IMR-90 (cell line): ENCODE data around the gene KIF16B. TPM values are rescaled to one million over a fixed set of nuclear protein-coding genes. Genes with fewer than 3 reads are reported as not detected.

ENCODE experiments used
- ATAC-seq: fragments of 200-7000 bp; cut with Tn5 transposase; 2 replicates; pipeline ENCODE4 v1.9.1; 2020; ENCODE audit warnings: low read depth, mild to moderate bottlenecking, moderate library complexity
- BruUV-seq: library from RNA; stranded (reverse); fragments of 400-500 nt; replicated peaks from 2 replicates; lab custom pipeline; 2021; lab: Mats Ljungman, UMichigan
- CTCF ChIA-PET: fragments of 300-600 bp; formaldehyde crosslinking; extraction: SDS; loops from one replicate; lab custom pipeline; 2021; ENCODE audit warnings: antibody characterized with exemption; lab: Yijun Ruan, JAX
- POLR2A ChIA-PET: fragments of 300-600 bp; sonication (Branson Sonifier 250); formaldehyde crosslinking; loops from one replicate; lab custom pipeline; 2022; ENCODE audit warnings: antibody characterized with exemption; ENCODE audit not compliant: unreplicated experiment; lab: Charles Lee
- DNase-seq: peaks from one replicate; pipeline ENCODE4 v3.0.0; 2013
- H2AFZ ChIP-seq: replicated peaks from 2 replicates; pipeline ENCODE3; 2013; ENCODE audit warnings: low read length, mild to moderate bottlenecking; ENCODE audit not compliant: poor library complexity
- H2AK5ac ChIP-seq: 2 replicates; pipeline ENCODE4 v1.6.1; 2013; ENCODE audit warnings: low read depth, low read length, inconsistent platforms
- H2AK9ac ChIP-seq: replicated peaks from 2 replicates; pipeline ENCODE3; 2013; ENCODE audit warnings: mild to moderate bottlenecking, low read depth, low read length, moderate library complexity; ENCODE audit not compliant: poor library complexity
- H2BK120ac ChIP-seq: 2 replicates; pipeline ENCODE4 v1.6.1; 2013; ENCODE audit warnings: low read depth, low read length, inconsistent platforms
- H2BK15ac ChIP-seq: 3 replicates; pipeline ENCODE4 v1.6.1; 2013; ENCODE audit warnings: low read depth, low read length, inconsistent platforms
- H2BK20ac ChIP-seq: 2 replicates; pipeline ENCODE4 v1.6.1; 2013; ENCODE audit warnings: low read depth, mild to moderate bottlenecking, inconsistent platforms, low read length, moderate library complexity
- H2BK5ac ChIP-seq: 2 replicates; pipeline ENCODE4 v1.6.1; 2013; ENCODE audit warnings: mild to moderate bottlenecking, low read depth, low read length, inconsistent platforms; ENCODE audit not compliant: poor library complexity, severe bottlenecking
- H3K14ac ChIP-seq: replicated peaks from 2 replicates; pipeline ENCODE4 v1.6.1; 2013; ENCODE audit warnings: low read depth, low read length, inconsistent platforms
- H3K18ac ChIP-seq: 2 replicates; pipeline ENCODE4 v1.6.1; 2013; ENCODE audit warnings: low read depth, low read length, control low read depth
- H3K23ac ChIP-seq: 2 replicates; pipeline ENCODE4 v1.6.1; 2013; ENCODE audit warnings: low read depth, low read length, inconsistent platforms
- H3K27ac ChIP-seq: 2 replicates; pipeline ENCODE4 v1.5.1; 2013; ENCODE audit warnings: mild to moderate bottlenecking, control low read depth, low read length; ENCODE audit not compliant: insufficient read depth
- H3K27me3 ChIP-seq: 2 replicates; pipeline ENCODE4 v1.6.1; 2013; ENCODE audit warnings: low read length; ENCODE audit not compliant: control insufficient read depth, insufficient read depth
- H3K36me3 ChIP-seq: 2 replicates; pipeline ENCODE4 v1.6.1; 2013; ENCODE audit warnings: low read length, mixed read lengths; ENCODE audit not compliant: control insufficient read depth, insufficient read depth
- H3K4ac ChIP-seq: 2 replicates; pipeline ENCODE4 v1.6.1; 2013; ENCODE audit warnings: low read depth, low read length, inconsistent platforms
- H3K4me1 ChIP-seq: 2 replicates; pipeline ENCODE4 v1.6.1; 2013; ENCODE audit warnings: low read length, mixed read lengths; ENCODE audit not compliant: control insufficient read depth, insufficient read depth
- H3K4me2 ChIP-seq: 2 replicates; pipeline ENCODE4 v1.6.1; 2013; ENCODE audit warnings: low read depth, mild to moderate bottlenecking, control low read depth, low read length, moderate library complexity
- H3K4me3 ChIP-seq: 2 replicates; pipeline ENCODE4 v1.5.1; 2013; ENCODE audit warnings: low read depth, mild to moderate bottlenecking, control low read depth, low read length, moderate library complexity; ENCODE audit not compliant: insufficient read depth
- H3K56ac ChIP-seq: 2 replicates; pipeline ENCODE4 v1.6.1; 2013; ENCODE audit warnings: low read length, inconsistent platforms; ENCODE audit not compliant: insufficient read depth; ENCODE audit errors: extremely low read depth
- H3K79me1 ChIP-seq, 2 experiments: 2 replicates each; pipeline ENCODE4 v1.6.1; 2013; ENCODE audit warnings: low read length in 2 of 2, inconsistent platforms in 1 of 2, low read depth in 1 of 2
- H3K9ac ChIP-seq: 2 replicates; pipeline ENCODE4 v1.6.1; 2013; ENCODE audit warnings: low read depth, low read length, control low read depth
- H3K9me1 ChIP-seq: 2 replicates; pipeline ENCODE4 v1.6.1; 2013; ENCODE audit warnings: low read length, inconsistent platforms; ENCODE audit not compliant: insufficient read depth
- H3K9me3 ChIP-seq: 2 replicates; pipeline ENCODE4 v1.6.1; 2013; ENCODE audit warnings: low read length; ENCODE audit not compliant: control insufficient read depth, insufficient read depth
- H4K20me1 ChIP-seq: 2 replicates; pipeline ENCODE4 v1.6.1; 2013; ENCODE audit warnings: low read length, inconsistent platforms; ENCODE audit not compliant: insufficient read depth
- H4K5ac ChIP-seq: 2 replicates; pipeline ENCODE4 v1.6.1; 2013; ENCODE audit warnings: mild to moderate bottlenecking, low read depth, low read length, control low read depth
- H4K8ac ChIP-seq, 2 experiments: 2 replicates each; pipeline ENCODE4 v1.6.1; 2013; ENCODE audit warnings: low read depth in 2 of 2, low read length in 2 of 2, control low read depth in 1 of 2, inconsistent platforms in 1 of 2
- H4K91ac ChIP-seq: 2 replicates; pipeline ENCODE4 v1.6.1; 2013; ENCODE audit warnings: low read depth, low read length, inconsistent platforms; ENCODE audit not compliant: insufficient read depth
- BHLHE40 ChIP-seq: fragments of 150-350 bp; IDR thresholded peaks from 2 replicates; pipeline ENCODE4 v1.6.1; 2016; ENCODE audit warnings: mild to moderate bottlenecking, low read depth, low read length
- CEBPB ChIP-seq: IDR thresholded peaks from 2 replicates; pipeline ENCODE4 v1.6.1; 2012; ENCODE audit warnings: low read depth, low read length, improper control_type of control experiment
- CHD1 ChIP-seq: IDR thresholded peaks from 2 replicates; pipeline ENCODE4 v1.6.1; 2012; ENCODE audit warnings: low read depth, low read length, improper control_type of control experiment
- CTCF ChIP-seq: conservative IDR thresholded peaks from 2 replicates; pipeline ENCODE4 v1.5.1; 2012; ENCODE audit warnings: mild to moderate bottlenecking, low read depth, low read length, improper control_type of control experiment
- ELK1 ChIP-seq: fragments of 150-350 bp; IDR thresholded peaks from 2 replicates; pipeline ENCODE4 v1.6.1; 2016; ENCODE audit warnings: low read depth, mild to moderate bottlenecking, low read length, moderate library complexity, borderline replicate concordance
- FOS ChIP-seq: fragments of 150-350 bp; IDR thresholded peaks from 2 replicates; pipeline ENCODE4 v1.6.1; 2016; ENCODE audit warnings: low read depth, low read length
- MAFK ChIP-seq: IDR thresholded peaks from 2 replicates; pipeline ENCODE4 v1.6.1; 2012; ENCODE audit warnings: low read depth, low read length, improper control_type of control experiment
- MAZ ChIP-seq: IDR thresholded peaks from 2 replicates; pipeline ENCODE4 v1.6.1; 2012; ENCODE audit warnings: low read depth, mild to moderate bottlenecking, low read length, improper control_type of control experiment, moderate library complexity, borderline replicate concordance
- MXI1 ChIP-seq: IDR thresholded peaks from 2 replicates; pipeline ENCODE4 v1.6.1; 2012; ENCODE audit warnings: low read depth, mild to moderate bottlenecking, low read length, moderate library complexity, borderline replicate concordance
- NFE2L2 ChIP-seq: fragments of 150-350 bp; IDR thresholded peaks from 2 replicates; pipeline ENCODE4 v1.6.1; 2016; ENCODE audit warnings: low read depth, mild to moderate bottlenecking, low read length
- POLR2A ChIP-seq: IDR thresholded peaks from 2 replicates; pipeline ENCODE4 v1.6.1; 2012; ENCODE audit warnings: mild to moderate bottlenecking, low read depth, low read length
- RAD21 ChIP-seq: IDR thresholded peaks from 2 replicates; pipeline ENCODE4 v1.6.1; 2012; ENCODE audit warnings: low read length, improper control_type of control experiment
- RFX5 ChIP-seq: IDR thresholded peaks from 2 replicates; pipeline ENCODE4 v1.8.0; 2012; ENCODE audit warnings: low read depth, mild to moderate bottlenecking, low read length, moderate library complexity
- USF2 ChIP-seq: fragments of 150-350 bp; IDR thresholded peaks from 2 replicates; pipeline ENCODE4 v1.6.1; 2017; ENCODE audit warnings: mild to moderate bottlenecking, antibody characterized with exemption, low read length, low read depth
- WGBS, 2 experiments: methylation state at CpG; one replicate each; pipeline versions ENCODE4 v1.1.5 to v1.1.7; 2013; ENCODE audit warnings: missing lambda C conversion rate in 2 of 2; ENCODE audit not compliant: insufficient read length in 1 of 2; ENCODE audit errors: extremely low coverage in 2 of 2; 5-methylcytosine and 5-hydroxymethylcytosine counted together
- dilution Hi-C: fragments of 300-500 bp; cut with HindIII; formaldehyde crosslinking; loops from one replicate; pipeline ENCODE4 v1.14.3; 2018; ENCODE audit warnings: low sequenced_read_pairs; ENCODE audit not compliant: unreplicated experiment
- in situ Hi-C: fragments of 300-500 bp; cut with MboI; formaldehyde crosslinking; loops from 3 replicates; pipeline ENCODE4 v1.14.3; 2019; ENCODE audit warnings: low sequenced_read_pairs, inconsistent platforms, mixed read lengths
- intact Hi-C: fragments of 100-400 bp; cut with micrococcal nuclease; formaldehyde crosslinking; loops from 2 replicates; pipeline ENCODE4 v1.10.0; 2022
- polyA plus RNA-seq, 3 experiments: library from polyadenylated mRNA; depleted of rRNA; stranded (reverse); fragments of >200 nt; gene quantifications; 2 replicates each; pipeline ENCODE4 v1.2.3, GENCODE V29; 2012; ENCODE audit warnings: low replicate concordance in 1 of 3
- total RNA-seq: library from RNA; depleted of rRNA; stranded (reverse); fragments of >200 nt; gene quantifications from 2 replicates; pipeline ENCODE4 v1.2.3, GENCODE V29; 2012

KIF16B gene
- total and polyA plus RNA-seq, 2 of the 4 experiments (the other 2 are of a cell fraction): 4.7 to 10.0 TPM

- Histone ChIP-seq H3K9me1 (no peaks in the 10 kb centered on the region), H4K20me1 (no peaks in the 10 kb centered on the region), H3K9ac (no peak overlapping the region), H3K4ac (no peak overlapping the region), H4K8ac (no peak overlapping the region), H3K56ac (no peak overlapping the region), H3K27me3 (no peaks in the 10 kb centered on the region), H3K14ac (no peak overlapping the region), H4K91ac (no peak overlapping the region), H3K79me1 (peaks cover 0 to 3% of the 10 kb centered on the region in 2 experiments; a peak in 2 of 4 replicates), H3K4me1 (no peaks in the 10 kb centered on the region), H3K23ac (no peak overlapping the region), H3K4me3 (no peak overlapping the region), H3K27ac (no peak overlapping the region), H2AFZ (no peak overlapping the region), H2AK9ac (no peak overlapping the region), H2AK5ac (no peak overlapping the region), H2BK5ac (no peak overlapping the region), H2BK20ac (no peak overlapping the region), H4K5ac (no peak overlapping the region), H3K18ac (no peak overlapping the region), H2BK15ac (no peak overlapping the region), H3K9me3 (no peaks in the 10 kb centered on the region), H3K36me3 (no peaks in the 10 kb centered on the region), H2BK120ac (no peak overlapping the region), H3K4me2 (no peak overlapping the region)
- DNase-seq (no peak), ATAC-seq (no peak)
- CTCF ChIA-PET: no interaction called here
- dilution Hi-C loops (no loop called here), in situ Hi-C loops (no loop called here), intact Hi-C loops (no loop called here)
- TF ChIP-seq NFE2L2: no peak
- TF ChIP-seq CEBPB: no peak
- TF ChIP-seq MXI1: no peak
- TF ChIP-seq POLR2A: no peak
- no peak for TF ChIP-seq MAZ
- no peak for TF ChIP-seq RFX5
- TF ChIP-seq ELK1: no peak
- no peak for TF ChIP-seq USF2
- TF ChIP-seq CHD1: no peak
- no peak for TF ChIP-seq MAFK
- TF ChIP-seq BHLHE40: no peak
- no peak for TF ChIP-seq FOS
- no peak for TF ChIP-seq CTCF
- no peak for TF ChIP-seq RAD21
- no TSS peak for BruUV-seq
- no CpG with 5 or more reads among the region's 5 CpGs for WGBS, 2 experiments
- POLR2A ChIA-PET: no interaction called here
Measured at GRCh38 chr20:16520154-16520553, 53.1 kb downstream of the KIF16B start.
